ENCODE results near the gene ZPBP2. TPM values are rescaled to one million over a fixed set of nuclear protein-coding genes. Genes with fewer than 3 reads are reported as not detected.
"Not testable (repeated sequence)": the region's sequence is repeated elsewhere in the genome, so short reads cannot be mapped to it uniquely, and the experiment has no call there.

ZPBP2 gene
- total RNA-seq, 2 donors from 2014 or later, result not detected

- 90% methylated on average over 1 of the region's 1 CpG for WGBS, 2 donors
- DNase-seq, result no peak
- H3K27me3 ChIP-seq, result peaks cover 0 to 5% of the 10 kb centered on the region in 2 donors
- H3K4me3 ChIP-seq, result no peak overlapping the region
- TF ChIP-seq, protein P1, sequence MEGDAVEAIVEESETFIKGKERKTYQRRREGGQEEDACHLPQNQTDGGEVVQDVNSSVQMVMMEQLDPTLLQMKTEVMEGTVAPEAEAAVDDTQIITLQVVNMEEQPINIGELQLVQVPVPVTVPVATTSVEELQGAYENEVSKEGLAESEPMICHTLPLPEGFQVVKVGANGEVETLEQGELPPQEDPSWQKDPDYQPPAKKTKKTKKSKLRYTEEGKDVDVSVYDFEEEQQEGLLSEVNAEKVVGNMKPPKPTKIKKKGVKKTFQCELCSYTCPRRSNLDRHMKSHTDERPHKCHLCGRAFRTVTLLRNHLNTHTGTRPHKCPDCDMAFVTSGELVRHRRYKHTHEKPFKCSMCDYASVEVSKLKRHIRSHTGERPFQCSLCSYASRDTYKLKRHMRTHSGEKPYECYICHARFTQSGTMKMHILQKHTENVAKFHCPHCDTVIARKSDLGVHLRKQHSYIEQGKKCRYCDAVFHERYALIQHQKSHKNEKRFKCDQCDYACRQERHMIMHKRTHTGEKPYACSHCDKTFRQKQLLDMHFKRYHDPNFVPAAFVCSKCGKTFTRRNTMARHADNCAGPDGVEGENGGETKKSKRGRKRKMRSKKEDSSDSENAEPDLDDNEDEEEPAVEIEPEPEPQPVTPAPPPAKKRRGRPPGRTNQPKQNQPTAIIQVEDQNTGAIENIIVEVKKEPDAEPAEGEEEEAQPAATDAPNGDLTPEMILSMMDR (IDR thresholded peaks at IDR 0.05), result no peak
- TF ChIP-seq POLR2A (IDR thresholded peaks at IDR 0.05), result no peak
- no peak overlapping the region for H3K27ac ChIP-seq
- intact Hi-C loops (cut with DNase I), result no loop called here
- ATAC-seq, result no peak
- no peaks in the 10 kb centered on the region for H3K9me3 ChIP-seq
- H3K4me1 ChIP-seq, result no peaks in the 10 kb centered on the region
- no peaks in the 10 kb centered on the region for H3K36me3 ChIP-seq (replicated peaks in 1 of 2; ENCODE audit: insufficient read depth in 1 of 2, low read depth in 2 of 2)
Observed at GRCh38 chr17:39870776-39871175, 2.8 kb downstream of the ZPBP2 start.

DNA sequence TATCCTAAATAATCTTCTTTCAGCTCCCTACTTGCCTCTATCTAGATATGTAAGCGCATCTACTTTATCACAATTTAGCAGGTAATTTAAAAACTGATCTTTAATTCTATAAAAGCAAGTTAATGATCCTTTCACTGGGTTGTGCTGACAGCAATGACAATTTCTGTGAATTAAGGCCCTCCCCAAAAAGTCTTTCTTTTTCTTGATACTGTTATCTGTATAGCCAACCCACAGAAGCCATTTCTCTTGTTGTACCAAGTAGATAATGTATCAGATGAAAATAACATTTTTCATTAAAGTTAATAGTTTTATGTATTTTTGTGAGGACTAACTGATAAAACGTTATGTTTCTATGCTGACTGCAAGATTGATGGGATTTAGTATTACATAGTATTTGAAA, 3.8 kb downstream of the ZPBP2 start:
- no peaks in the 10 kb centered on the region for H3K4me1 ChIP-seq
- intact Hi-C loops (cut with DNase I), result no loop called here
- whole genome bisulfite sequencing, 2 donors, result 56 to 58% methylated on average over 2 of the region's 2 CpGs

DNA sequence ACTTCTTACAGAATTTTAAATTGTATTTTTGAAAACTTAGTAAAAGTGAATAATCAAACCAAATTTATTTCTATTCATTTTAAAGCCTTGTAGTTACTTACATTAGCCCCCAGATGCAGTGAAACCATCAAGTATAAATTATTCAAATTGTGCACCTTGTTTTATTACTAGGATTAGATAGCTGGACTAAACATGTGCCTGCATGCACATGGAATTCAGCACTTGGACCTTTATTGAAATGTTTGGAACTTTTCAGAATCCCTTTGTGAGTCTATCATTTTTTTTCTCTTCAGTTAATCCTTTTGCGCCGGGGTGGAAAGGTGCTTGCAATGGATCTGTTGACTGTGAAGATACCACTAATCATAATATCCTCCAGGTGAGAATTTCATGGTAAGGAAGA, 4.7 kb downstream of the ZPBP2 start:
- Histone ChIP-seq H3K27ac (no peak overlapping the region), H3K9me3 (no peaks in the 10 kb centered on the region), H3K4me1 (no peaks in the 10 kb centered on the region), H3K27me3 (peaks cover 0 to 5% of the 10 kb centered on the region in 2 donors), H3K4me3 (no peak overlapping the region), H3K36me3 (replicated peaks in 1 of 2; ENCODE audit: insufficient read depth in 1 of 2, low read depth in 2 of 2) (no peaks in the 10 kb centered on the region)
- DNase-seq (no peak), ATAC-seq (no peak)
- intact Hi-C loops (cut with DNase I), result no loop called here
- WGBS, 2 donors, result 24 to 68% methylated on average over 2 of the region's 2 CpGs
- TF ChIP-seq POLR2A (IDR thresholded peaks at IDR 0.05), result no peak
- TF ChIP-seq, protein P1 (IDR thresholded peaks at IDR 0.05), result peak in 4 of 7 experiments; percentile 14 to 57 (median 34)

More for the DNA sequence above, 3.8 kb downstream of the ZPBP2 start:
- no peak for ATAC-seq
- TF ChIP-seq POLR2A (IDR thresholded peaks at IDR 0.05), result no peak
- TF ChIP-seq, protein P1 (IDR thresholded peaks at IDR 0.05), result no peak
- Histone ChIP-seq H3K9me3 (no peaks in the 10 kb centered on the region), H3K27ac (no peak overlapping the region), H3K4me3 (no peak overlapping the region), H3K36me3 (replicated peaks in 1 of 2; ENCODE audit: insufficient read depth in 1 of 2, low read depth in 2 of 2) (no peaks in the 10 kb centered on the region), H3K27me3 (peaks cover 0 to 5% of the 10 kb centered on the region in 2 donors)
- DNase-seq, result no peak

DNA sequence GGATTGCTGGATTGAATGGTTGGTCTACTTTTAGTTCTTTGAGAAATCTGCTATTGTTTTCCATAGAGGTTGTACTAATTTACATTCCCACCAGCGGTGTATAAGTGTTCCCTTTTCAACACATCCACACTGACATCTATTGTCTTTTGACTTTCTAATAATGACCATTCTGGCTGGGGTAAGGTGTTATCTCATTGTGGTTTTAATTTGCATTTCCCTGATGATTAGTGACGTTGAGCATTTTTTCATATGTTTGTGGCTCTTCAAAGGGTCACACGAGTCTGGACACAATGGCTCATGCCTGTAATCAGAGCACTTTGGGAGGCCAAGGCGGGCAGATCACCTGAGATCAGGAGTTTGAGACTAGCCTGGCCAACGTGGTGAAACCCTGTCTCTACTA, 18.1 kb downstream of the ZPBP2 start:
- H3K27ac ChIP-seq; ATAC-seq; H3K36me3 ChIP-seq (replicated peaks in 1 of 2; ENCODE audit: insufficient read depth in 1 of 2, low read depth in 2 of 2); H3K9me3 ChIP-seq; H3K27me3 ChIP-seq; H3K4me1 ChIP-seq; H3K4me3 ChIP-seq; DNase-seq; intact Hi-C loops (cut with DNase I): not testable (repeated sequence)
- 60 to 65% methylated on average over 5 of the region's 5 CpGs for WGBS, 2 donors

- Histone ChIP-seq H3K4me3 (no peak overlapping the region), H3K36me3 (replicated peaks in 1 of 2; ENCODE audit: insufficient read depth in 1 of 2, low read depth in 2 of 2) (no peaks in the 10 kb centered on the region), H3K9me3 (no peaks in the 10 kb centered on the region), H3K27ac (no peak overlapping the region), H3K27me3 (no peaks in the 10 kb centered on the region), H3K4me1 (peaks cover 8% of the 10 kb centered on the region)
- no peak for DNase-seq
- TF ChIP-seq, protein P1 (IDR thresholded peaks at IDR 0.05), result no peak
- no peak for TF ChIP-seq POLR2A (IDR thresholded peaks at IDR 0.05)
- intact Hi-C loops (cut with DNase I), result no loop called here
- ATAC-seq, result no peak
Observed at GRCh38 chr17:39887078-39887477, 19.1 kb downstream of the ZPBP2 start.
